OCI-LY7 (cell line): ENCODE measurements around the gene KCNQ4. TPM values are rescaled to one million over a fixed set of nuclear protein-coding genes. Genes with fewer than 3 reads are reported as not detected.
A peak's percentile ranks its signal among the peaks of the same experiment; 100 is the strongest.

Experiments used
- BruUV-seq: library from RNA; stranded (reverse); fragments of 400-500 nt; replicated peaks from 2 replicates; lab custom pipeline; 2021; lab: Mats Ljungman, UMichigan
- CTCF ChIA-PET: fragments of 300-600 bp; sonication (Branson Sonifier 250); formaldehyde crosslinking; loops from one replicate; lab custom pipeline; 2022; ENCODE audit warnings: antibody characterized with exemption; ENCODE audit not compliant: unreplicated experiment; lab: Charles Lee
- POLR2A ChIA-PET: fragments of 300-600 bp; sonication (Branson Sonifier 250); formaldehyde crosslinking; loops from one replicate; lab custom pipeline; 2022; ENCODE audit warnings: antibody characterized with exemption; lab: Charles Lee
- DNase-seq: peaks from one replicate; pipeline ENCODE4 v3.0.0-alpha.2; 2015; ENCODE audit warnings: low spot score
- H2AFZ ChIP-seq: fragments of 200-600 bp; sonication (generic), shearing (Covaris generic); 2 replicates; pipeline ENCODE4 v1.6.1; 2014; ENCODE audit warnings: mild to moderate bottlenecking, antibody characterized with exemption, low read length, moderate library complexity
- H3K27ac ChIP-seq: fragments of 200-600 bp; sonication (generic); 2 replicates; pipeline ENCODE4 v1.5.1; 2014; ENCODE audit warnings: mixed run types, low read depth, mild to moderate bottlenecking, moderate library complexity, low read length, inconsistent platforms; ENCODE audit not compliant: poor library complexity, severe bottlenecking
- H3K36me3 ChIP-seq: fragments of 200-600 bp; sonication (generic); 2 replicates; pipeline ENCODE4 v1.6.1; 2014; ENCODE audit warnings: mild to moderate bottlenecking, antibody characterized with exemption, low read length, moderate library complexity, mixed read lengths; ENCODE audit not compliant: insufficient read depth
- H3K4me1 ChIP-seq: fragments of 200-600 bp; sonication (generic); 2 replicates; pipeline ENCODE4 v1.5.1; 2014; ENCODE audit warnings: mild to moderate bottlenecking, low read length; ENCODE audit not compliant: insufficient read depth, poor library complexity, severe bottlenecking
- H3K4me2 ChIP-seq: fragments of 200-600 bp; sonication (generic); 2 replicates; pipeline ENCODE4 v1.6.1; 2014; ENCODE audit warnings: mild to moderate bottlenecking, low read length
- H3K4me3 ChIP-seq: fragments of 200-600 bp; sonication (generic); 2 replicates; pipeline ENCODE4 v1.5.1; 2014; ENCODE audit warnings: mild to moderate bottlenecking, low read depth, low read length; ENCODE audit not compliant: poor library complexity, severe bottlenecking
- H3K79me2 ChIP-seq: fragments of 200-600 bp; sonication (generic); 2 replicates; pipeline ENCODE4 v1.6.1; 2016; ENCODE audit warnings: low read depth, mild to moderate bottlenecking, low read length, moderate library complexity, mixed read lengths; ENCODE audit not compliant: insufficient read depth
- H3K9me2 ChIP-seq: fragments of 200-600 bp; sonication (generic); 2 replicates; pipeline ENCODE4 v1.6.1; 2016; ENCODE audit warnings: mild to moderate bottlenecking, low read length, mixed read lengths; ENCODE audit not compliant: insufficient read depth
- H3K9me3 ChIP-seq: fragments of 200-600 bp; sonication (generic); 2 replicates; pipeline ENCODE4 v1.6.1; 2014; ENCODE audit warnings: mild to moderate bottlenecking, mixed run types, low read length, mixed read lengths
- H4K20me1 ChIP-seq: fragments of 200-600 bp; sonication (generic); 2 replicates; pipeline ENCODE4 v1.6.1; 2014; ENCODE audit warnings: mild to moderate bottlenecking, antibody characterized with exemption, low read length, moderate library complexity, mixed read lengths; ENCODE audit not compliant: insufficient read depth
- CTCF ChIP-seq: fragments of 200-600 bp; sonication (generic); conservative IDR thresholded peaks from 2 replicates; pipeline ENCODE4 v1.5.1; 2014; ENCODE audit warnings: mild to moderate bottlenecking, antibody characterized with exemption, low read length, moderate library complexity, mixed read lengths
- EZH2phosphoT487 ChIP-seq: fragments of 200-600 bp; sonication (generic); IDR thresholded peaks from 2 replicates; pipeline ENCODE4 v1.6.1; 2018; ENCODE audit warnings: low read depth, borderline replicate concordance, mild to moderate bottlenecking, mixed run types, antibody characterized with exemption, low read length, moderate library complexity, mixed read lengths
- intact Hi-C: fragments of 100-400 bp; cut with micrococcal nuclease; formaldehyde crosslinking; loops from one replicate; pipeline ENCODE4 v1.10.0; 2022; ENCODE audit not compliant: unreplicated experiment
- total RNA-seq, 2 experiments: library from RNA; depleted of rRNA in 1 of 2; stranded (reverse); fragments of >200 nt in 1 of 2; shearing (Covaris generic) in 1 of 2; gene quantifications; 2 replicates each; pipeline ENCODE4 v1.2.3, GENCODE V29; 2014 to 2022

The KCNQ4 gene
- total RNA-seq, 2 experiments from 2014 or later, result 0.16 to 0.49 TPM

- Histone ChIP-seq H3K36me3 (no peaks in the 10 kb centered on the region), H4K20me1 (no peaks in the 10 kb centered on the region), H3K4me1 (peaks cover 5% of the 10 kb centered on the region), H3K9me2 (no peaks in the 10 kb centered on the region), H3K4me3 (peak overlapping the region; percentile 61), H3K27ac (no peak overlapping the region), H3K9me3 (no peaks in the 10 kb centered on the region), H3K4me2 (peak overlapping the region; percentile 82; the same call in 1 of the 2 replicates), H2AFZ (no peak overlapping the region), H3K79me2 (no peaks in the 10 kb centered on the region)
- BruUV-seq, result no TSS peak
- POLR2A ChIA-PET, result no interaction called here
- TF ChIP-seq CTCF (no peak), EZH2phosphoT487 (no peak)
- CTCF ChIA-PET, result no interaction called here
- intact Hi-C loops, result no loop called here
- no peak for DNase-seq
Measured at GRCh38 chr1:40819101-40819500, 35.5 kb downstream of the KCNQ4 start.

GRCh38 chr1:40820251-40820797, 36.7 kb downstream of the KCNQ4 start:
- DNase-seq, result no peak
- no peaks in the 10 kb centered on the region for H3K36me3 ChIP-seq
- POLR2A ChIA-PET, result interaction anchor here (0.6 kb wide), 2 partner anchors 25 to 1242 kb away, joined by 3 to 5 read pairs; no protein-coding TSS in a partner anchor
- TF ChIP-seq EZH2phosphoT487 (no peak), CTCF (0 out of 2 replicates have a peak, but pooled peaks have one; percentile 21)
- CTCF ChIA-PET, result interaction anchor here (0.7 kb wide), 1 partner anchor 46 kb away, joined by 3 read pairs; no protein-coding TSS in a partner anchor
- H4K20me1 ChIP-seq, result no peaks in the 10 kb centered on the region
- no peaks in the 10 kb centered on the region for H3K9me2 ChIP-seq
- intact Hi-C loops, result no loop called here
- H3K9me3 ChIP-seq, result no peaks in the 10 kb centered on the region
- no peaks in the 10 kb centered on the region for H3K79me2 ChIP-seq
- H3K27ac ChIP-seq, result no peak overlapping the region
- H3K4me1 ChIP-seq, result peaks cover 8% of the 10 kb centered on the region
- no peak overlapping the region for H3K4me3 ChIP-seq
- no peak overlapping the region for H2AFZ ChIP-seq
- H3K4me2 ChIP-seq, result no peak overlapping the region
- no TSS peak for BruUV-seq
